ACC112 (cell line): ENCODE measurements around the gene NRF1.

ENCODE experiments used
- H2AFZ ChIP-seq: fragments of 200-600 bp; sonication (generic); one replicate; pipeline ENCODE4 v1.6.0; 2017; ENCODE audit warnings: antibody characterized with exemption, low read length; ENCODE audit not compliant: unreplicated experiment
- H3K27ac ChIP-seq: fragments of 200-600 bp; sonication (generic); 2 replicates; pipeline ENCODE4 v1.5.1; 2014; ENCODE audit warnings: low read depth, mild to moderate bottlenecking, antibody characterized with exemption, low read length, moderate library complexity
- H3K27me3 ChIP-seq: fragments of 200-600 bp; sonication (generic); 2 replicates; pipeline ENCODE4 v1.6.1; 2014; ENCODE audit warnings: mild to moderate bottlenecking, antibody characterized with exemption, low read length, moderate library complexity, mixed read lengths; ENCODE audit not compliant: insufficient read depth
- H3K36me3 ChIP-seq: fragments of 200-600 bp; sonication (generic); 2 replicates; pipeline ENCODE4 v1.6.1; 2016; ENCODE audit warnings: mild to moderate bottlenecking, antibody characterized with exemption, low read length, moderate library complexity, mixed read lengths; ENCODE audit not compliant: insufficient read depth
- H3K4me1 ChIP-seq: fragments of 200-600 bp; sonication (generic); one replicate; pipeline ENCODE4 v1.6.1; 2016; ENCODE audit warnings: low read length, mixed read lengths; ENCODE audit not compliant: insufficient read depth, unreplicated experiment, control insufficient read depth
- H3K4me3 ChIP-seq: fragments of 200-600 bp; sonication (generic); 2 replicates; pipeline ENCODE4 v1.5.1; 2014; ENCODE audit warnings: mild to moderate bottlenecking, low read depth, low read length
- H3K79me2 ChIP-seq: fragments of 200-600 bp; sonication (generic); one replicate; pipeline ENCODE4 v1.6.0; 2016; ENCODE audit warnings: low read length; ENCODE audit not compliant: control insufficient read depth, unreplicated experiment, insufficient read depth

NRF1 gene

DNA sequence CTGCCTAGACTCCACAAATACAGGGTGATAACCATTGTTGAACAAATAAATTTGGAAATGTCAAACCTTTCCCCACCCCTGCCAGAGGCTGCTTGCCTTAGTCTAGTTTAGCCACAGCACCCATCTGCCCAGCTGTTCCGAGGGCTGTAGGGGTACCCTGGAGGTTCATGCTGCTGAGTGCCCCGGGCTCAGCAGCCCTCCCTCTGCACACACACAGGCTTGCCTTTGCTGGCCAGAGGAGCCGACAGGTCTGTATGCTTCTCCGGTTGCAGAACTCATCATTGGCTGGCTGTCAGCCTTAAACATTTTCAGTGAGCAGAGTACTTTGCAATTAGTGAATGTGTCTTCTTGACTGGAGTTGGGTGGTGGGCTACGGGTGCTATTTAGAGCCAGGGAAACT, 122.9 kb downstream of the NRF1 start:
- no peak overlapping the region for H3K4me3 ChIP-seq
- no peak overlapping the region for H2AFZ ChIP-seq
- H3K27ac ChIP-seq, result no peak overlapping the region
- no peaks in the 10 kb centered on the region for H3K27me3 ChIP-seq
- H3K79me2 ChIP-seq, result no peaks in the 10 kb centered on the region
- H3K36me3 ChIP-seq, result no peaks in the 10 kb centered on the region
- H3K4me1 ChIP-seq, result no peaks in the 10 kb centered on the region

DNA sequence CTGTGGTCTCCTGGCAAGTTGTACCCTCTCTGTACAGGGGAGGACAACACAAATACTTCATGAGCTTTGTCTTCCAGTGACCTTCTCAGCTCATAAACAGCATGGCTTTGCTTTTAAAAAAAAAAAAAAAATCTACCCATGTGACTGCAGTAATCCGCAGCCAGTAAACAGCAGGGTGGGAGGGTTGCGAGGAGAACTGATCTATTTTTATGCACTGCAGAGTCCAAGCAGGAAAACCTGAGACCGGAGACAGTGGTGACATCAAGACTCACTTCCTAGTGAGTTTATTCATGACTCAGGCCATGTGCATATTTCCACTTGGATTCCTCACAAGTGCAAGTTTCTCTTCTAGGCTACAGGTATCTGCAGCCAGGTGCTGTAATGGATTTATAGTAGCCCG, 127.9 kb downstream of the NRF1 start:
- no peak overlapping the region for H3K27ac ChIP-seq

DNA sequence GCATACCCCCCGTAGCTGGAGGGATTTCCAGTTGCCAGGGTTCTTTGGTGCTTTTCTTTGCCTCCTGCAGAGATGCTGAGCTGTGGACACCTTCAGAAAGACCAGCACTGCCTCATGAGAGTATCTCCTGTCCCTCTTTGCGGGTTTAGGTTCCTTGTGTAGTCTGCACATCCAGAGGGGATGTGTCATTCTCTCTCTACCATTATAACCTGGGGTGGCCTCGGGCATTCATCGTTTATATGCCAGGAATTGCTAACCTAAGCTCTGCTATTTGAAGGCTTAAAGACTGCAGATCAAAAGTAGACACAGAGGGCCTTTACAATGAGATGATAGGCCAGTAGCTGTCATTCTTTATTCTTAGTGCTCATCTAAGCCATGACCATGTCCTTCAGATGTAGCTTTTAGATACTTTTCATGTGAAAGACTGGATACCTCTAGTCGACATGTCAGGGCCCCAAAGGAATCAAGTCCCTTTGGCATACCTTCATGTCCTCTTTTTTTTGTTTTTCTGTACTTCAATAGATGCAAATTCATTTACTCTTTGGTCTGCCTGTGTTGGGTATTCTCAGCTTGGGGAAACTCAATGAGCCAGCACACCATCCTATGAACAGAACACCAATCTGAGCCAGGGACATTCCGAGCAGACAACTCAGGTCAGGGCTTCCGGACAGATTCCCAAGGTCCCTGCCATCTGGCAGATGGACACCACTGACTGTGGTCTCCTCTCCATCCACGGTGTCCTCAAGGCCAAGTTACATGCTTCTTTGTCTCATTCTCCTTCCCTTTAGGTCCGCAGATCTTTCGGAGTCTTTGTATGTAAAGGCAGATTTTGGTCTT, 129.3 kb downstream of the NRF1 start:
- H3K4me3 ChIP-seq, result no peak overlapping the region
- no peak overlapping the region for H3K27ac ChIP-seq
- H2AFZ ChIP-seq, result no peak overlapping the region
- H3K4me1 ChIP-seq, result no peaks in the 10 kb centered on the region
- no peaks in the 10 kb centered on the region for H3K27me3 ChIP-seq
- H3K36me3 ChIP-seq, result no peaks in the 10 kb centered on the region
- no peaks in the 10 kb centered on the region for H3K79me2 ChIP-seq

More for the DNA sequence above, 127.9 kb downstream of the NRF1 start:
- Histone ChIP-seq H3K4me3 (no peak overlapping the region), H3K27me3 (no peaks in the 10 kb centered on the region), H3K79me2 (no peaks in the 10 kb centered on the region), H3K36me3 (no peaks in the 10 kb centered on the region), H3K4me1 (no peaks in the 10 kb centered on the region), H2AFZ (no peak overlapping the region)

DNA sequence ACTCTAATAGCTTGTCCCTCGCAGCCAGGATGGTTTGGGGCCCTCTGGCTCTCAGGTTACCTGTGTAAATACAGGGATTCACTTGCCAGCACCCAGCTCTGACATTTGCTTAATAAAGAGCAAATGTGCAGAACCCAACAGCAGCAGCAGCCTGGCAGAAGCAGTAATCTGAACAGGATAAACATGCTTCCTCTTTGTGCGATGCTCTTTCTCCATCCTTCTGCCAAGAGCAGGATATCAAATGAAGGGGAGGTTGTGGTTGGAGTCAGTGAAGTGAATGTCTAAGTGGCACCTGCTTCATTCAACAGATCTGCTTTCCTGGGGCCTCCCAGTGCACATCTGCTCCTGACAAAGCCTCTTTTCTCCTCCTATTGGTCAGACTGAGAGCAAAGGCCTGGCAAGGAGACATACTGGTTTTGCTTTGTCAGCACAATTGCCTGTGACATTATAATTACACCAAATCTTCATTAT, 130.3 kb downstream of the NRF1 start:
- Histone ChIP-seq H3K27me3 (no peaks in the 10 kb centered on the region), H3K79me2 (no peaks in the 10 kb centered on the region), H3K4me1 (no peaks in the 10 kb centered on the region), H3K27ac (no peak overlapping the region), H2AFZ (no peak overlapping the region), H3K36me3 (no peaks in the 10 kb centered on the region), H3K4me3 (no peak overlapping the region)

DNA sequence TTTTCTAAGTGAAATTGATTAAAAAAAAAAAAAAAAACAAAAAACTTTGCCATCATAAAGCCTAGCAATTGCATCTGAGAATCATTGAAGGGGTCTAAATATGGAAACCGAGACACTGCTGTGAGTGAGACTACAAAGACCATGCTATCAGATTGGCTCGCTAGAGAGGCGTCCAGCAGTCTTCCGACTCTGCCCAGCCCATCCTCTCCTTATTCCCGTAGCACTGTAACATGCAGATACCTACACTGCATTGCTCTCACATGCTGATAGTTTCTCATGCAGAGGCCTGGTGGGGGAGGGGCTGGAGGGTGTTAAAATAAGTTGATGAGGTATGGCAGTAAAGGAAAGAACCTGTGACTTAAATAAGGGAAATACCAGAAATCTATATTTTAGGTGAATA, 130.7 kb downstream of the NRF1 start:
- no peak overlapping the region for H3K27ac ChIP-seq
- H3K4me3 ChIP-seq, result no peak overlapping the region
- H3K79me2 ChIP-seq, result no peaks in the 10 kb centered on the region
- no peaks in the 10 kb centered on the region for H3K27me3 ChIP-seq
- H3K4me1 ChIP-seq, result no peaks in the 10 kb centered on the region
- no peak overlapping the region for H2AFZ ChIP-seq
- no peaks in the 10 kb centered on the region for H3K36me3 ChIP-seq

DNA sequence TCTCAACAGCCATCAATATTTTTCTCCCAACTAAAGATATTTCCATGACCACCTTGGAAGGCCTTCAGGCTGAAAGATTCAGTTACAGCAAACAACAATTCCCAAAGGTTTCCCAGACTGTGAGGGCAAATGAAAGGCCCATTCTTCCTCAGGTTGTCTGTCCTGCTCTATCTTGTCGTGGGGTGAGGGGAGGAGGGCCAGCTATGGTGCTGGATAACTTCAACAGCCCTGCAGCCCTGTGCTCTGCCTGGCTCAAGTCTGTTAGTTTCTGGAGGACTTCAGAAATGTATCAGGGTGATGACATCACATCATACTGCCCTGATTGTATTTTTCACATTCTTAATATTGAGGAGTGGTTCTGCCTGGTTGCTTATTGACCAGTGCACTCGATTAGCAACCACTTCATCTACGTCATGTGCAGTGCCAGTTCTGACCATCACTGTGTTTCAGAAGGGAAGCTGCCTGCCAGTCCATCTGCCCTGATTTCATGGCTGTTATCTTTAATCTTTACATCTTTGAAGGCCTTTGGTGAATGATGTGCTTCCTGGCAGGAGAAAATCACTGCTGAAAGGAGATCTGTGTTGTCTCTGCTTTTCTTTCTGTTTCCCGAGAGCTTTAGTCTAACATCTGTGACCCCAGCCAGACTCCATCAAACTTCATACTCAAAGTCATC, 135.5 kb downstream of the NRF1 start:
- Histone ChIP-seq H3K36me3 (no peaks in the 10 kb centered on the region), H3K27ac (no peak overlapping the region), H3K27me3 (no peaks in the 10 kb centered on the region), H2AFZ (no peak overlapping the region), H3K4me3 (no peak overlapping the region), H3K4me1 (no peaks in the 10 kb centered on the region), H3K79me2 (no peaks in the 10 kb centered on the region)

DNA sequence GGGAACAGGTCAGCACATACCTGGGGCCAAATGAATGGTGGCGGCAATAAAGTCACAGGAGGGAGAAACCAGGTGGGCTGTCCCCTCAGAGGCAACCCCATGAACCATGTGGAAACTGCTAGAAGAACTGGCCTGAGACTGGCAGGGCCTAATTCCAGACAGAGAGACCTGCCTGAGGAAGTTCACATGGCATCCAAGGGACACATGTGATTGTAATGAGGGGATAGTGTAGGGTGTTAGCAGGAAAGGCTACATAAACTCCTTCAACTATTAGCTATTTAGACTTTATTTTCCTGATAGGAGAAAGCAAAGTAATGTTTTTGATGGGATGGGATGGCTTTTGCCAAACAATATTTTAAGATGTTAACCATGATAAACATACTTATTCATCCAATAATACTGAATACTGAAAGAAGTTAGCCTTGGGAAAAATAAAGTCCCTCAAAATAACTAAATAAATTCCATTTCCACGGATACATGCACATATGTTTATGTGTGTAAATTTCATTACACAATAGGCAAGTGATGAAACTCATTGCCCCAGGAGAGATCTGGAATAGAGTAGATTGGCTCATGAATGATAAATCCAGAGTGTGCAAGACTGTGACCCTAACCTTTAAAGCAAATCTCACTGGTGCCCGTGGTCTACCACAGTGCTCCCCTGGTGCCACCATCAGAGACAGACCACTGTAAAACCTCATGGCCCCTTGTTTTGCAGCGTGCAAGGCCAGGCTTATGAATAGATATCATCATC, 137.0 kb downstream of the NRF1 start:
- Histone ChIP-seq H3K36me3 (no peaks in the 10 kb centered on the region), H3K27ac (no peak overlapping the region), H2AFZ (no peak overlapping the region), H3K4me1 (no peaks in the 10 kb centered on the region), H3K79me2 (no peaks in the 10 kb centered on the region), H3K27me3 (no peaks in the 10 kb centered on the region), H3K4me3 (no peak overlapping the region)

DNA sequence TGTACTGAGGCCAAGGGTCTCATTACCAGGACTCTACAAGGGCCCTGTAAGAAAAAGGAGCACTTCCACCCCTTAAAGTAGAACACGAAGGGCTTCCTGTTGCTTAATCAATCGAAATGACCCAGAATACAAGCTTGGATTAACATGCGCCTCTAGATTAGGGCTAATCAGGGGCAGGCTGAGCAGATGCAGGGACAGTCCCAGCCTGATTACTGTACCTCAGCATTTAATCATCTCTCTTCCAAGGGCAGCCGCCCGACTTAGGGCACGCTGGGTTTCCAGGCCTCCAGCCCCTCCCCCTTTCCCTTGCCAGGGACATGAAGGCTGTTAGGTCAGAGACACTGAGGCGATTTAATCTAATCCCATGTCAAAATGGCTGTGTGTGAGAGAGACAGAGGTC, 138.6 kb downstream of the NRF1 start:
- H3K4me1 ChIP-seq, result no peaks in the 10 kb centered on the region
- H3K79me2 ChIP-seq, result no peaks in the 10 kb centered on the region
- peaks cover 2% of the 10 kb centered on the region; the same call in 1 of the 2 replicates for H3K36me3 ChIP-seq
- no peaks in the 10 kb centered on the region for H3K27me3 ChIP-seq
- no peak overlapping the region for H3K4me3 ChIP-seq
- H3K27ac ChIP-seq, result no peak overlapping the region
- H2AFZ ChIP-seq, result no peak overlapping the region

DNA sequence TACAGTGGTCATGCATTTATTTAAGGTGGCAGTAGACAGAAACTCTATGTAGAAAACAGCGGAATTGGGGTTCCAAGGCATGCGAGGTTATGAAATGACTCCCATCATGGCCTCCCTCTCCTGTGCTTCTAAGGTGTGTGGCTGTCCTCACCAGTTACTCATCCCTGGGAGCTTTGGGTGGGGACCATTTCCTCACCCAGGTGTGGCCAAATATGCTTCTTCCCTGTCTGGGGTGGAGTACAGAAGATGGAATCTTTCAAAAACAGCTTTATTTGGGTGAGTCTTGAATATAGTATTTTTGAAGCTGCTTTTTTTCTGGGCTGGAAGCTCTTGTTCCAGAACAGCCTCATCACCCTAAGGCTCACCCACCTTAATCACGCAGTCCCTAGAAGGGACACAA, 139.0 kb downstream of the NRF1 start:
- Histone ChIP-seq H3K4me1 (no peaks in the 10 kb centered on the region), H3K27ac (no peak overlapping the region), H3K36me3 (peaks cover 3% of the 10 kb centered on the region; the same call in 1 of the 2 replicates), H2AFZ (no peak overlapping the region), H3K4me3 (no peak overlapping the region), H3K79me2 (no peaks in the 10 kb centered on the region), H3K27me3 (no peaks in the 10 kb centered on the region)

DNA sequence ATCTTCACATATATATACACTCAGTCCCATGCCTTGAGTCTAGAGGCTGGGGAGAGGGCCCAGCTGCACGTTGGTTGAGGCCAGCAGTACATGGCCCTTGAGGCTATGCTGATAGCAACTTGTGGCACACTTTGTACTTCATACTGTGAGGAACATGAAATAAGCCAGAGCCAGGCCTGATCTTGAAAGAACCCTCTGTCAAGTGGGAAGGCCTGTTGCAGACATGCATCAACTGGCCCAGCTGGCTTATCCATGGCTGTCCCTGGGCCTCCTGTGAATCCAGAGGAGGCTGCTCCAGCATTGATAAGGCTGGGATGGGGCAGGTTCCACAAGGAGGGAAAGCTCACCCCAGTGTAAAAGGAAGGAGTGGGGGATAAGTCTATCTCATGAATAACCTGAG, 140.4 kb downstream of the NRF1 start:
- H3K27ac ChIP-seq, result no peak overlapping the region
- no peak overlapping the region for H3K4me3 ChIP-seq
- no peaks in the 10 kb centered on the region for H3K27me3 ChIP-seq
- H3K4me1 ChIP-seq, result no peaks in the 10 kb centered on the region
- H2AFZ ChIP-seq, result no peak overlapping the region
- H3K36me3 ChIP-seq, result peaks cover 3% of the 10 kb centered on the region; the same call in 1 of the 2 replicates
- no peaks in the 10 kb centered on the region for H3K79me2 ChIP-seq
